ENCODE data around the gene PTPRR. TPM values are rescaled to one million over a fixed set of nuclear protein-coding genes. Genes with fewer than 3 reads are reported as not detected.

The PTPRR gene
- total and polyA plus RNA-seq, 2 donors (not counting 1 experiment from before 2014, with no cell fraction given): not detected

- Mint-ChIP-seq H3K4me1 (no peaks in the 10 kb centered on the region), H3K9me3 (ENCODE audit: insufficient read depth) (no peaks in the 10 kb centered on the region), H3K27ac (no peak overlapping the region), H3K27me3 (peaks cover 4% of the 10 kb centered on the region), H3K4me3 (no peak overlapping the region)
- 94% methylated on average over 8 of the region's 8 CpGs for WGBS (ENCODE audit: insufficient coverage)
- no peak overlapping the region for H2AFZ ChIP-seq (ENCODE audit: insufficient read depth, low read depth, low read length, poor library complexity, severe bottlenecking)
- no peaks in the 10 kb centered on the region for H3K9me3 ChIP-seq (ENCODE audit: control extremely low read depth in 1 of 3, control insufficient read depth in 2 of 3, insufficient read depth in 1 of 3, low read length in 2 of 3)
- H3K36me3 ChIP-seq (replicated peaks in 1 of 2; ENCODE audit: control extremely low read depth in 1 of 2, control insufficient read depth in 1 of 2, extremely low read depth in 1 of 2, insufficient read depth in 2 of 2, low read length in 1 of 2): no peaks in the 10 kb centered on the region
- no peak overlapping the region for H3K4me3 ChIP-seq (ENCODE audit: control extremely low read depth in 1 of 5, extremely low read depth in 1 of 5, insufficient read depth in 1 of 5, low read depth in 2 of 5, low read length in 4 of 5)
- ChIA-PET CTCF (interaction anchor here (0.6 to 2.4 kb wide), 7 partner anchors 9 to 1015 kb away, joined by 3 to 8 read pairs (median 3); no protein-coding TSS in a partner anchor), POLR2A (no interaction called here)
- TF ChIP-seq CTCF (IDR thresholded peaks at IDR 0.05): no peak
- no peak for TF ChIP-seq EZH2 (IDR thresholded peaks at IDR 0.05; ENCODE audit: borderline replicate concordance, insufficient read depth, low read depth, low read length, poor library complexity, severe bottlenecking)
- intact Hi-C loops (cut with micrococcal nuclease): no loop called here
- no peaks in the 10 kb centered on the region for H3K4me1 ChIP-seq (ENCODE audit: control insufficient read depth in 2 of 2, insufficient read depth in 2 of 2, low read length in 2 of 2)
- H3K4me2 ChIP-seq (replicated peaks; ENCODE audit: low read depth, low read length, poor library complexity, severe bottlenecking): no peak overlapping the region
- H4K20me1 ChIP-seq (ENCODE audit: control insufficient read depth, insufficient read depth, low read length, poor library complexity, severe bottlenecking): no peaks in the 10 kb centered on the region
- no peak overlapping the region for H3K27ac ChIP-seq (ENCODE audit: low read length in 2 of 2)
- no peak overlapping the region for H3K9ac ChIP-seq (ENCODE audit: low read length)
- DNase-seq (no peak), ATAC-seq (ENCODE audit: low read depth) (no peak)
- no peaks in the 10 kb centered on the region for H3K79me2 ChIP-seq (ENCODE audit: control insufficient read depth, insufficient read depth, low read length)
- no peaks in the 10 kb centered on the region for H3K27me3 ChIP-seq (replicated peaks in 1 of 4; ENCODE audit: control extremely low read depth in 1 of 4, control insufficient read depth in 3 of 4, insufficient read depth in 4 of 4, low read length in 3 of 4)
Observed at GRCh38 chr12:70732287-70732686, 188.3 kb downstream of the PTPRR start.

DNA sequence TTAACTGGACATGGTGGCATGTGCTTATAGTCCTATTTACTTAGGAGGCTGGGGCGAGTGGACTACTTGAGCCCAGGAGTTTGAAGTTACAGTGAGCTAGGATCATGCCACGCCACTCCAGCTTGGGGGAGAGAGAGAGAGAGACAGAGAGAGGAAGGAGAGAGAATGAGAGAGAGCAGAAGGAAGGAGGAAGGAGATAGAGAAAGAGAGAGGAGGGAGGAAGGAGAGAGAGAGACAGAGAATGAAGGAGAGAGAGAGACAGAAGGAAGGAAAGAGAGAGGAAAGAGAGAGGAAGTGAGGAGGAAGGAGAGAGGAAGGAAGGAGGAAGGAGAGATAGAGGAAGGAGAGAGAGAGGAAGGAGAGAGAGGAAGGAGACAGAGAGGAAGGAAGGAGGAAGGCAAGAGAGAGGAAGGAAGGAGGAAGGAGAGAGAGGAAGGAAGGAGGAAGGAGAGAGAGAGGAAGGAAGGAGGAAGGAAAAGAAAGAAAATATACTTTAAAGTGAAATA, 189.8 kb downstream of the PTPRR start:
- ATAC-seq (ENCODE audit: low read depth) (no peak), DNase-seq (no peak)
- intact Hi-C loops (cut with micrococcal nuclease): loop anchor here (1.0 kb wide), 1 partner anchor 851 kb away; no protein-coding TSS in a partner anchor
- Mint-ChIP-seq H3K27ac (no peak overlapping the region), H3K4me1 (no peaks in the 10 kb centered on the region), H3K9me3 (ENCODE audit: insufficient read depth) (no peaks in the 10 kb centered on the region), H3K4me3 (no peak overlapping the region), H3K27me3 (peaks cover 6% of the 10 kb centered on the region)
- Histone ChIP-seq H3K9me3 (ENCODE audit: control extremely low read depth in 1 of 3, control insufficient read depth in 2 of 3, insufficient read depth in 1 of 3, low read length in 2 of 3) (no peaks in the 10 kb centered on the region), H3K9ac (ENCODE audit: low read length) (no peak overlapping the region), H3K4me3 (ENCODE audit: control extremely low read depth in 1 of 5, extremely low read depth in 1 of 5, insufficient read depth in 1 of 5, low read depth in 2 of 5, low read length in 4 of 5) (no peak overlapping the region), H3K4me1 (ENCODE audit: control insufficient read depth in 2 of 2, insufficient read depth in 2 of 2, low read length in 2 of 2) (no peaks in the 10 kb centered on the region), H3K4me2 (replicated peaks; ENCODE audit: low read depth, low read length, poor library complexity, severe bottlenecking) (no peak overlapping the region), H3K27ac (ENCODE audit: low read length in 2 of 2) (no peak overlapping the region), H3K79me2 (ENCODE audit: control insufficient read depth, insufficient read depth, low read length) (no peaks in the 10 kb centered on the region), H2AFZ (ENCODE audit: insufficient read depth, low read depth, low read length, poor library complexity, severe bottlenecking) (no peak overlapping the region), H3K36me3 (replicated peaks in 1 of 2; ENCODE audit: control extremely low read depth in 1 of 2, control insufficient read depth in 1 of 2, extremely low read depth in 1 of 2, insufficient read depth in 2 of 2, low read length in 1 of 2) (no peaks in the 10 kb centered on the region), H4K20me1 (ENCODE audit: control insufficient read depth, insufficient read depth, low read length, poor library complexity, severe bottlenecking) (no peaks in the 10 kb centered on the region), H3K27me3 (replicated peaks in 1 of 4; ENCODE audit: control extremely low read depth in 1 of 4, control insufficient read depth in 3 of 4, insufficient read depth in 4 of 4, low read length in 3 of 4) (no peaks in the 10 kb centered on the region)
- ChIA-PET POLR2A (no interaction called here), CTCF (interaction anchor here (0.7 to 5.3 kb wide), 6 partner anchors 8 to 851 kb away, joined by 3 to 54 read pairs (median 4); no protein-coding TSS in a partner anchor)
- 90% methylated on average over 2 of the region's 2 CpGs for WGBS (ENCODE audit: insufficient coverage)
- no peak for TF ChIP-seq EZH2 (IDR thresholded peaks at IDR 0.05; ENCODE audit: borderline replicate concordance, insufficient read depth, low read depth, low read length, poor library complexity, severe bottlenecking)
- TF ChIP-seq CTCF (IDR thresholded peaks at IDR 0.05): no peak

All from B cell (primary cell).